ENCODE results near the gene EDDM3A.

Gene EDDM3A

DNA sequence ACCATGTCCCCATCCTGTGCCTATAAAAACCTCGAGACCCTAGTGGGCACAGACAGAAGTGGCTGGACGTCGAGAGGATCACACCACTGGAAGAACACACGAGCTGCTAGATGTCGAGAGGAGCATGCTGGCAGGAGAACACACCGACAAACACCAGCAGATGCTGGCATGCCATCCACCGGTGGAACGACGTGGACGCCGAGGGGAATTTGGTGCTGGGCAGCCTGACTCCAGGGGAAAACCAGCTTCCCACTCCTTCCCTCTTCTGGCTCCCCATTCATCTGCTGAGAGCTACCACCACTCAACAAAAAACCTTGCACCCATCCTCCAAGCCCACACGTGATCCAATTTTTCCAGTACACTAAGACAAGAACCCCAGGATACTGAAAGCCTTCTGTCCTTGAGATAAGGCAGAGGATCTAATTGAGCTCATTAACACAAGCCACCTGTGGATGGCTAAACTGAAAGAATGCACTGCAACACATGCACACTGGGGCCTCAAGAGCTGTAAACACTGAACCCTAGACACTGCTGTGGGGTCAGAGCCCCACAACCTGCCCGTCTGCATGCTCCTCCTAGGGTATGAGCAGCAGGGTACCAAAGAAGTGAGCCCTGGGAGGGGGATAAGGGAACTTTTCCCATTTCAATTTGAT is 44.9 kb downstream of the EDDM3A start:
- Histone ChIP-seq H3K27ac (ENCODE audit: extremely low read depth, low read depth, low read length) (no peak overlapping the region), H3K4me1 (ENCODE audit: control insufficient read depth, insufficient read depth, low read length) (0 out of 2 replicates have a peak, but pooled peaks cover 2% of the 10 kb centered on the region), H3K9me3 (ENCODE audit: control insufficient read depth, insufficient read depth, low read depth, low read length) (no peaks in the 10 kb centered on the region), H3K4me3 (ENCODE audit: low read depth, low read length) (no peak overlapping the region), H3K36me3 (ENCODE audit: control insufficient read depth in 2 of 2, insufficient read depth in 1 of 2, low read length in 2 of 2) (no peaks in the 10 kb centered on the region)
- ChIA-PET CTCF (no interaction called here), POLR2A (no interaction called here)
- TF ChIP-seq ZNF843 (tag by site-specific recombination; IDR thresholded peaks at IDR 0.05) (no peak), YY2 (tag by site-specific recombination; IDR thresholded peaks at IDR 0.05) (no peak), ZIC2 (tag by site-specific recombination; IDR thresholded peaks at IDR 0.05) (peak; percentile 78), ZNF621 (tag by site-specific recombination; IDR thresholded peaks at IDR 0.05) (no peak), ZNF423 (tag by site-specific recombination; IDR thresholded peaks at IDR 0.05) (no peak), SCRT2 (tag by site-specific recombination; IDR thresholded peaks at IDR 0.05) (peak; percentile 76), RBAK (tag by site-specific recombination; IDR thresholded peaks at IDR 0.05) (no peak), ZNF112 (tag by site-specific recombination; IDR thresholded peaks at IDR 0.05) (no peak), ZNF777 (tag by site-specific recombination; IDR thresholded peaks at IDR 0.05; ENCODE audit: borderline replicate concordance) (no peak), GFI1B (tag by site-specific recombination; IDR thresholded peaks at IDR 0.05) (no peak), ZXDB (tag by site-specific recombination; IDR thresholded peaks at IDR 0.05) (no peak), ZNF560 (tag by site-specific recombination; IDR thresholded peaks at IDR 0.05; ENCODE audit: borderline replicate concordance) (no peak), PRDM2 (tag by site-specific recombination; IDR thresholded peaks at IDR 0.05; ENCODE audit: borderline replicate concordance) (no peak), GLIS1 (tag by site-specific recombination; IDR thresholded peaks at IDR 0.05) (0 out of 2 replicates have a peak, but pooled peaks have one; percentile 13), MYNN (tag by site-specific recombination; IDR thresholded peaks at IDR 0.05; ENCODE audit: borderline replicate concordance) (no peak), ZNF585B (tag by site-specific recombination; IDR thresholded peaks at IDR 0.05) (no peak)
- TF ChIP-seq, protein P1, sequence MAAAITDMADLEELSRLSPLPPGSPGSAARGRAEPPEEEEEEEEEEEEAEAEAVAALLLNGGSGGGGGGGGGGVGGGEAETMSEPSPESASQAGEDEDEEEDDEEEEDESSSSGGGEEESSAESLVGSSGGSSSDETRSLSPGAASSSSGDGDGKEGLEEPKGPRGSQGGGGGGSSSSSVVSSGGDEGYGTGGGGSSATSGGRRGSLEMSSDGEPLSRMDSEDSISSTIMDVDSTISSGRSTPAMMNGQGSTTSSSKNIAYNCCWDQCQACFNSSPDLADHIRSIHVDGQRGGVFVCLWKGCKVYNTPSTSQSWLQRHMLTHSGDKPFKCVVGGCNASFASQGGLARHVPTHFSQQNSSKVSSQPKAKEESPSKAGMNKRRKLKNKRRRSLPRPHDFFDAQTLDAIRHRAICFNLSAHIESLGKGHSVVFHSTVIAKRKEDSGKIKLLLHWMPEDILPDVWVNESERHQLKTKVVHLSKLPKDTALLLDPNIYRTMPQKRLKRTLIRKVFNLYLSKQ (tag by site-specific recombination; IDR thresholded peaks at IDR 0.05; ENCODE audit: borderline replicate concordance): no peak
- TF ChIP-seq, protein P2, sequence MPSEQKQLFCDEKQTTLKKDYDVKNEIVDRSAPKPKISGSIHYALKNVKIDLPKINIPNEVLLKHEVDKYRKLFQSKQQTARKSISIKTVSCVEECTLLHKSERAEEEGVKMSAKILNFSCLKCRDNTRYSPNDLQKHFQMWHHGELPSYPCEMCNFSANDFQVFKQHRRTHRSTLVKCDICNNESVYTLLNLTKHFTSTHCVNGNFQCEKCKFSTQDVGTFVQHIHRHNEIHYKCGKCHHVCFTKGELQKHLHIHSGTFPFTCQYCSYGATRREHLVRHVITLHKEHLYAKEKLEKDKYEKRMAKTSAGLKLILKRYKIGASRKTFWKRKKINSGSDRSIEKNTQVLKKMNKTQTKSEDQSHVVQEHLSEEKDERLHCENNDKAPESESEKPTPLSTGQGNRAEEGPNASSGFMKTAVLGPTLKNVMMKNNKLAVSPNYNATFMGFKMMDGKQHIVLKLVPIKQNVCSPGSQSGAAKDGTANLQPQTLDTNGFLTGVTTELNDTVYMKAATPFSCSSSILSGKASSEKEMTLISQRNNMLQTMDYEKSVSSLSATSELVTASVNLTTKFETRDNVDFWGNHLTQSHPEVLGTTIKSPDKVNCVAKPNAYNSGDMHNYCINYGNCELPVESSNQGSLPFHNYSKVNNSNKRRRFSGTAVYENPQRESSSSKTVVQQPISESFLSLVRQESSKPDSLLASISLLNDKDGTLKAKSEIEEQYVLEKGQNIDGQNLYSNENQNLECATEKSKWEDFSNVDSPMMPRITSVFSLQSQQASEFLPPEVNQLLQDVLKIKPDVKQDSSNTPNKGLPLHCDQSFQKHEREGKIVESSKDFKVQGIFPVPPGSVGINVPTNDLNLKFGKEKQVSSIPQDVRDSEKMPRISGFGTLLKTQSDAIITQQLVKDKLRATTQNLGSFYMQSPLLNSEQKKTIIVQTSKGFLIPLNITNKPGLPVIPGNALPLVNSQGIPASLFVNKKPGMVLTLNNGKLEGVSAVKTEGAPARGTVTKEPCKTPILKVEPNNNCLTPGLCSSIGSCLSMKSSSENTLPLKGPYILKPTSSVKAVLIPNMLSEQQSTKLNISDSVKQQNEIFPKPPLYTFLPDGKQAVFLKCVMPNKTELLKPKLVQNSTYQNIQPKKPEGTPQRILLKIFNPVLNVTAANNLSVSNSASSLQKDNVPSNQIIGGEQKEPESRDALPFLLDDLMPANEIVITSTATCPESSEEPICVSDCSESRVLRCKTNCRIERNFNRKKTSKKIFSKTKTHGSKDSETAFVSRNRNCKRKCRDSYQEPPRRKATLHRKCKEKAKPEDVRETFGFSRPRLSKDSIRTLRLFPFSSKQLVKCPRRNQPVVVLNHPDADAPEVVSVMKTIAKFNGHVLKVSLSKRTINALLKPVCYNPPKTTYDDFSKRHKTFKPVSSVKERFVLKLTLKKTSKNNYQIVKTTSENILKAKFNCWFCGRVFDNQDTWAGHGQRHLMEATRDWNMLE (tag by site-specific recombination; conservative IDR thresholded peaks at IDR 0.05; ENCODE audit: low read depth): no peak

All from HEK293 (cell line).